GM19238 (cell line): ENCODE measurements around the gene SHC1.

ENCODE experiments used
- DNase-seq: peaks from one replicate; pipeline ENCODE4 v3.0.0; 2011; ENCODE audit warnings: low spot score; ENCODE audit not compliant: insufficient read length

The SHC1 gene

GRCh38 chr1:155008015-155008941 lies 37.7 kb upstream of the SHC1 start:
- no peak for DNase-seq

- no peak for DNase-seq
Measured at GRCh38 chr1:155007251-155007828, 36.8 kb upstream of the SHC1 start.

- no peak for DNase-seq
Measured at GRCh38 chr1:155006601-155007101, 36.1 kb upstream of the SHC1 start.

GRCh38 chr1:155005076-155006011 lies 34.8 kb upstream of the SHC1 start:
- DNase-seq: no peak

- DNase-seq: no peak
Measured at GRCh38 chr1:155004352-155005075, 34.0 kb upstream of the SHC1 start.

GRCh38 chr1:155003766-155004351 lies 33.3 kb upstream of the SHC1 start:
- no peak for DNase-seq

- no peak for DNase-seq
Measured at GRCh38 chr1:155003227-155003765, 32.7 kb upstream of the SHC1 start.

- no peak for DNase-seq
Measured at GRCh38 chr1:155002464-155003226, 32.1 kb upstream of the SHC1 start, which contains the start of gene ZBTB7B. ZBTB7B (plus strand) TSS chr1:155002802; CDS start chr1:155014661, 11,859 bp downstream.

GRCh38 chr1:155001675-155002463 lies 31.3 kb upstream of the SHC1 start:
- DNase-seq: peak; percentile 97

GRCh38 chr1:155001425-155001674 lies 30.8 kb upstream of the SHC1 start:
- DNase-seq: no peak

GRCh38 chr1:155000726-155001424 lies 30.3 kb upstream of the SHC1 start:
- DNase-seq: peak; percentile 85

GRCh38 chr1:155000411-155000725 lies 29.8 kb upstream of the SHC1 start:
- no peak for DNase-seq

GRCh38 chr1:154999571-155000410 lies 29.2 kb upstream of the SHC1 start:
- DNase-seq: no peak

GRCh38 chr1:154998818-154999570 lies 28.4 kb upstream of the SHC1 start:
- DNase-seq: peak; percentile 78

- no peak for DNase-seq
Measured at GRCh38 chr1:154998201-154998780, 27.7 kb upstream of the SHC1 start.

- no peak for DNase-seq
Measured at GRCh38 chr1:154996966-154997701, 26.6 kb upstream of the SHC1 start.
